TTC549 (cell line): ENCODE data around the gene GNAI2.
"Not testable (repeated sequence)": the region's sequence is repeated elsewhere in the genome, so short reads cannot be mapped to it uniquely, and the experiment has no call there.

Experiments used
- FAIRE-seq: peaks from 2 replicates; lab custom pipeline; 2012; peaks lifted over from hg19 to GRCh38; lab: Jason Lieb, UNC

Gene GNAI2

DNA sequence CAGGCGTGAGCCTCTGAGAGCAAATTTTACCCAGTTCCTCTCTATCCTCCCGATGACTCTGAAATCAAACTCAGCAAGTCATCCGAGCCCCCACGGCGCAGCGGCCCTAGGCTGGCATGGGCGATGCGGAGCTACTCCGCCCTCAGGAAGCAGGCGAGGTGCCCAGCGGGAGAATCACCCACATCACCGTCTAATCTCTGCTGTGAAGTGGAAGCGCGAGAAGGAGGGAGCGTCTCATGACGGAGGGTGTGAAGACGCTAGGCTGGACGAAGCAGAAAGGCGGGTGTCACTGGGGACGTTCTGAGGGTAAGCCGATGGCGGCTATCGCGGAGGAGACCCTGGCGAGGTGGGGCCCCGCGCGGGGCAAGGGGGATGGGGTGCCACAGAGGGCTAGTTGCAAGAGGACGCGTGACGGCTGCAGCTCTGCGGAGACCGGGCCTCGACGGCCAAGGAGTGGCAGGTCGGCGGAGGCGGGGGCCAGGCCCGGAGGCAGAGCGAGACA lies 9.1 kb upstream of the GNAI2 start:
- FAIRE-seq = no peak

DNA sequence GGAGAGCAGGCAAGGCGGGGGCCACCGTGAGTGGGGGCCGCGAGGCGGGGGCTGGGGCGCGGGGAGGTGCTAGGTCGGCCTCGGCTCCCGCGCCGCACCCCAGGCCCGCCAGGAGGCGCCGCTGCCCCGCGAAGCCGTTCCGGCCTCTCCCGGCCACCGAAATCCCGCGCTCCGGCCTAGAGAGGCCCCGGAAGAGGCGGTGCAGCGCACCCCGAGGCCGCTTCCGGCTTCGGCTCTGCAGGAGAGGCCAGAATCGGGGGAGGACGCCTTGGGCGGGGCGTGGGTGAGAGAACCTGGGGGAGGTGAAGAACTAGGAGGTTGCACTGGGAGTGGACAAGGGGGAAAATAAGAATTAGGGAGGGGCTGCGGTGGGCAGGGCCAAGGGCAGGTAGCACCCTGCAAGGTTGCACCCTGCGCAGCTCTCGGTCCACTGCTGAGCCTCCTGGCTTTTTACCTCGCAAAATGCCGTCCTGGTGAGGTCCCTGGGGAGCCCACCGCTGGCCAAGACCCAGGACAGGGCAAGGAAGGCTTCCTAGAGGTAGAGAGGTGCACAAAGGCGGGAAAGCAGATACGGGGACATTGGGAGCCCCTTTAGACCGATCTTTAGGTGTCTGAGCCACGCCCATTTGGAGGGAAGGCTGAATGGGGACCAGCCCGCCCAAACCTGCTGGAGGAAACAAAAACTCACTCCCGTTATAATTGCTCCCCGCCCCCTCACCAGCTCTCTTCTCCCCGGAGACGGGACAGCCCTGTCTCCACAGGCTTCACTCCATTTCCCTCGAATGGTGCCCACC lies 8.4 kb upstream of the GNAI2 start:
- no peak for FAIRE-seq

- FAIRE-seq = not testable (repeated sequence)
Observed at GRCh38 chr3:50228184-50228763, 7.7 kb upstream of the GNAI2 start.

- no peak for FAIRE-seq
Observed at GRCh38 chr3:50229490-50229889, 6.5 kb upstream of the GNAI2 start.

- no peak for FAIRE-seq
Observed at GRCh38 chr3:50230104-50230793, 5.8 kb upstream of the GNAI2 start.

DNA sequence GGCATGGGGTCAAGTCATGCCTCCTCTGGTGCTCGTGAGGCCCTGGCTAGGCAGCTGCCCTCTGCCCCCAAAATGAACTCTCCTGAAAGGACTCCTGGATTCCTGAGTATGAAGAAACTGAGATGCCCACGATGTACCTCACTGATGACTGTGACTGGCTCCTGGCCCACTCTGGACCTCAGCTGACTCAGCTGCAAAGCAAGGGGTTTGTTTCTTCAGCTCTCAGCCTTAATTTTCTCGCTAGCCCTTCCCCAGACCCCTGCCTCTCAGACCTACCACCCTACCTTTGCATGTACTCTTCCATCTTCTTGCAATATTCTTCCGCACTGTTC lies 5.2 kb upstream of the GNAI2 start:
- FAIRE-seq = no peak

- FAIRE-seq = no peak
Observed at GRCh38 chr3:50231581-50231980, 4.4 kb upstream of the GNAI2 start.

GRCh38 chr3:50232303-50232702 lies 3.7 kb upstream of the GNAI2 start:
- FAIRE-seq = no peak

- no peak for FAIRE-seq
Observed at GRCh38 chr3:50233176-50233575, 2.8 kb upstream of the GNAI2 start.

DNA sequence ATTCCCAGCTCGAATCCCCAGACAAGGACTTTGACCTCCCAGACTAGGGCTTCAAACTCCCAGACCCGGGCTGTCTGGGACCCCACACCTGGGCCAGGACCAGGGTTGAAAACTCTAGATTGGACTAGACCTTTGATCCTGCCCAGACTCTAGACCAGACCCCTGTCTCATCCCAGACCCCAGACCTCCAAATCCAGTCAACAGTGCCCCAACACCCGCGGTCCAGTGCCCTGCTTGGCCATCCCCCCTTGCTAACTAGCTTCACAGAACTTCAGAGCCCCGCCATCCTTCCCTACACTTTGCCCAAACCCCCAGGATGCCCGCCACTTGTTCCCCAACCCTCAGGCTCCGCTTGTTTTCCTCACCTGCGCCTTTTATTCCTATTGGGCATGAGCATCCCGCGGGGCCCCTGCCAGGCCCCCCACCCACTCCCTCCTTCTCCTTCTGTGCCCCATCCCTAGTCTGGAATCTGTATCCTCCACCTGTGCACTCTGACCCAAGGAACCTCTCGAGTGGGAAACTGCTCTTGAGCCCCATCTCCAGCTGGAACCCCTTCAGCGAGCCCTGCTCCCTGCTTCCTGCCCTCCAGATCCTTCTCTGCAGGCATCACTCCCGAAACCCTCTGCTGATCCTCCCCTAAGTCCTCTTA lies 604 bp downstream of the GNAI2 start:
- no peak for FAIRE-seq

- no peak for FAIRE-seq
Observed at GRCh38 chr3:50237133-50237651, 1.2 kb downstream of the GNAI2 start.

DNA sequence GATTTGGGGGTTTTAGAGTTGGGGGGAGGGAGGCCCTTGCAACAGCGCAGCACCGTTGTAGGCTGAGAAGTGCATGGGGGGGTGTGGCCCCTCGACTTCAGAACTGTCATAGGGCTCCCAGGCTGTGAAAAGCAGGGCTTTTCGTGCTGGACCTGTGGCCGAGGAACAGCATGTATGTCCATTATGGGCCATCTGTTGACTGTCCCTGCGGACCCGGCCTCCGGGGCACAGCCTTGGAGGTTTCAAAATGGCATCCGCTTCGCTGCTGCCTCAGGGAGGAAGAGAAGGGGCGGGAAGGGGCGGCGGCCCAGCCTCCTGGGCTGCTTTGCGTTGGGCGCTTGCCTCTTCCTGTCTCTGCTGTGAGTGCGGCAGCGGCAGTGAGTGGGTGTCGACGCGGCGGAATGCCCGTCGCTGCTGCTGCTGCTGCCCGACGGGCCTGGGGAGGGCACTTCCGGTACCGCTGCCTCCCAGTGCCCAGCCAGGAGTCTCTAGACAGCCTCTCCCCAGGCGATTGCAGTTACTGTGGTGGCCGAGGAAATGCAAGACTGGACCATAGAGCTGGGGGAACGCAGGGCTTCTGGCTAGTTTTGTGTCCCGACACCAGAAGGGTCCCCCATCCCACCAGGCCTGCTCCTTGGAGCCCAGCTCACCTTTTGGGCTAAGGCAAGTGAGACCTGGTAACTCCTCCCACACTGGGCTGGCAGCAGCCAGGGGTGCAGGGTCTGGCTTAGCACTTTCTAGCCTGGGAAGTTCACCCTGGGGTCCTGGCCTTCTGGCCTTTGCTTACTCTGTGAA lies 1.9 kb downstream of the GNAI2 start:
- FAIRE-seq = no peak

DNA sequence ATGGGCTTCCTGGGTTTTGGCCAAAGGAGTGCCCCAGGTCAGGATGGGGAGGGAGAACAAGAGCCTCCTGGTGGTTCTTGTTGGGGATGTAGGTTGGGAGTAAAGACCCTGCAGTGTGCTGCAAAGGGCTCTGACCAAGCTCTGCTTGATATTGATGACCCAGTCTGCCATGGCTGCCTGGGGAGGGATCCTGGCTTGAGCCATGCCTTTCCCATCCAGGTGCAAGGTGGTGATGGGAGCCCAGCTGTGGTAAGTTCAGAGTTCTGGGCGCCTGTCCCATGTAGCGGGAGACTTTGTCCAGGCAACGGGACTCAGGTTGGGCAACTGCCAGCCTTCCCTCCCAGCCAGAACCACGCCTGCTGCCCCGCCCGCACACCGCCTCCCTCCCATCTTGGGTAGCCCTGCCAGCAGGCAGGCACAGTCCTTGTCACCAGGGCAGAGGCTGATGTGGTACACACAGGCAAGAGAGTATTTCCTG lies 2.6 kb downstream of the GNAI2 start:
- FAIRE-seq = no peak

DNA sequence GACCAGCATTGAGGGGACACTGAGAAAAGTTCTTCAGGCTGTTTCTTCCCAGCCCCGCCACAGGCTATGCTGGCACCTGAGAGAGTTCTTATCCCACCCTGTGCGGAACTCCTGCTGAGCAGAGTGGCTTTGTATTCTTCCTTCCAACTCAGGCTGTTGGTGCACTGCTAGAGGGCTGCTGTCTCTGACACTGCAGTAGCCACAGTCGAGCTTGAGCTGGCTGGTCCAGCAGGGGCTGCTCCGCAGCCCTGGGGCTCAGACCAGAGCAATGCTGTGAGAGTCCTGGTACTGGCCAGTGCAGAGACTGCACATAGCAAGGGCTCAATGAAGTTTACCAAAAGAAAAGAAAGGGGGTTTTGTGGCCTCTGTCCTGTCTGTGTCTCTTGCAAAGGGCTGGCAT lies 3.6 kb downstream of the GNAI2 start:
- FAIRE-seq = no peak

- no peak for FAIRE-seq
Observed at GRCh38 chr3:50241163-50241562, 5.2 kb downstream of the GNAI2 start.

GRCh38 chr3:50241713-50242380 lies 5.8 kb downstream of the GNAI2 start:
- no peak for FAIRE-seq

DNA sequence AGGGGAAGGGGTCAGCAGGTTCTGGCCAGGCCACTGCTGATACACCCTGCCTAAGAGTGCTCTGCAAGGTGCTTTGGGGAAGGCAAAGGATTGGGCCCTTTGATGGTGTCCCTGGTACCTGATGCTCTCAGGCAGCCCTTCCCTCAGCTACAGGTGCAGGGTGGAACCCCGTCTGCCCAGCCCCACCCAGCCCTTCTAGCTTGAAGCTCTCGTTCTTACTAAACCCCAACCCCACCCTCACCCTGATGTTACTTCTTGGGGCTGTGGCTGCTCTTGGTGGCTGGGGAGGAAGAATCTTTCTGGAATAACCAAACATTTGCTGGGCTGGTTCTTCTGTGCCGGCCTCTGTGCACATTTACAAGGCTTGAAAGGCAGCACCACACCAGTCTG lies 6.4 kb downstream of the GNAI2 start:
- no peak for FAIRE-seq

GRCh38 chr3:50242851-50243542 lies 7.0 kb downstream of the GNAI2 start:
- no peak for FAIRE-seq

- no peak for FAIRE-seq
Observed at GRCh38 chr3:50243543-50243895, 7.5 kb downstream of the GNAI2 start.

DNA sequence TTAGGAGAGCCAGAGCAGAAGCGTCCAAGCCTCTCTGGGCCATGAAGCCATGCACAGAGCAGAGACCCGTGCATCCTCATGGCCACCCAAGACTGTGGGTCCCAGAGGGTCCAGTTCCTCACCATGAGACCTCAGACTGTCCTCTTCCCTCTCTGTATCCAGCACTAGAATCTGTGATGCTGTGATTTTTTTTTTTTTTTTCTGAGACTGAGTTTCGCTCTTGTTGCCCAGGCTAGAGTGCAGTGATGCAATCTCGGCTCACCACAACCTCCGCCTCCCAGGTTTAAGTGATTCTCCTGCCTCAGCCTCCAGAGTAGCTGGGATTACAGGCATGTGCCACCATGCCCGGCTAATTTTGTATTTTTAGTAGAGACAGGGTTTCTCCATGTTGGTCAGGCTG lies 8.8 kb downstream of the GNAI2 start:
- not testable (repeated sequence) for FAIRE-seq
